A673 (cell line): ENCODE measurements around the gene RTRAF. TPM values are rescaled to one million over a fixed set of nuclear protein-coding genes. Genes with fewer than 3 reads are reported as not detected.
A peak's percentile ranks its signal among the peaks of the same experiment; 100 is the strongest.

Experiments used
- BruUV-seq: library from RNA; stranded (reverse); fragments of 400-500 nt; replicated peaks from 2 replicates; lab custom pipeline; 2021; lab: Mats Ljungman, UMichigan
- CTCF ChIA-PET: fragments of 300-600 bp; sonication (Branson Sonifier 250); formaldehyde crosslinking; loops from one replicate; lab custom pipeline; 2022; ENCODE audit warnings: antibody characterized with exemption; lab: Charles Lee
- POLR2A ChIA-PET: fragments of 300-600 bp; sonication (Branson Sonifier 250); formaldehyde crosslinking; loops from one replicate; lab custom pipeline; 2022; ENCODE audit warnings: antibody characterized with exemption; ENCODE audit not compliant: low non-redundant PET; lab: Charles Lee
- DNase-seq: peaks from one replicate; pipeline ENCODE4 v3.0.0-alpha.2; 2015; ENCODE audit warnings: low spot score
- H3K27ac ChIP-seq: fragments of 200-600 bp; sonication (generic); 2 replicates; pipeline ENCODE4 v1.5.1; 2016; ENCODE audit warnings: mixed run types, low read depth, mild to moderate bottlenecking, mixed read lengths, antibody characterized with exemption, low read length; ENCODE audit not compliant: poor library complexity, severe bottlenecking
- H3K27me3 ChIP-seq: fragments of 200-600 bp; sonication (generic); replicated peaks from 2 replicates; pipeline ENCODE4 v1.6.1; 2017; ENCODE audit warnings: mixed run types, low read depth, mild to moderate bottlenecking, mixed read lengths, antibody characterized with exemption, low read length; ENCODE audit not compliant: insufficient read depth, poor library complexity
- H3K36me3 ChIP-seq: fragments of 200-600 bp; sonication (generic); 2 replicates; pipeline ENCODE4 v1.6.1; 2016; ENCODE audit warnings: mixed run types, mild to moderate bottlenecking, mixed read lengths, antibody characterized with exemption, low read length; ENCODE audit not compliant: insufficient read depth, poor library complexity, severe bottlenecking
- H3K4me1 ChIP-seq: fragments of 200-600 bp; sonication (generic); 2 replicates; pipeline ENCODE4 v1.6.1; 2017; ENCODE audit warnings: mixed run types, mild to moderate bottlenecking, mixed read lengths, antibody characterized with exemption, low read length; ENCODE audit not compliant: insufficient read depth, poor library complexity, severe bottlenecking
- H3K4me3 ChIP-seq: fragments of 200-600 bp; sonication (generic); 2 replicates; pipeline ENCODE4 v1.5.1; 2016; ENCODE audit warnings: low read depth, mixed run types, mild to moderate bottlenecking, mixed read lengths, low read length; ENCODE audit not compliant: poor library complexity, severe bottlenecking
- H3K9me3 ChIP-seq: fragments of 200-600 bp; sonication (generic); 2 replicates; pipeline ENCODE4 v1.6.1; 2016; ENCODE audit warnings: mixed run types, low read depth, mild to moderate bottlenecking, mixed read lengths, antibody characterized with exemption, low read length; ENCODE audit not compliant: poor library complexity, severe bottlenecking
- CTCF ChIP-seq: fragments of 300-800, 200-600 bp; sonication (generic); conservative IDR thresholded peaks from 2 replicates; pipeline ENCODE4 v1.5.1; 2017; ENCODE audit warnings: low read depth, mild to moderate bottlenecking, antibody characterized with exemption, low read length, moderate library complexity, mixed read lengths
- EZH2 ChIP-seq: fragments of 200-600 bp; sonication (generic); IDR thresholded peaks from 2 replicates; pipeline ENCODE4 v1.6.1; 2017; ENCODE audit warnings: borderline replicate concordance, low read depth, mild to moderate bottlenecking, mixed read lengths, antibody characterized with exemption, low read length; ENCODE audit not compliant: poor library complexity, severe bottlenecking
- intact Hi-C: fragments of 100-400 bp; cut with micrococcal nuclease; formaldehyde crosslinking; loops from one replicate; pipeline ENCODE4 v1.10.0; 2022; ENCODE audit not compliant: unreplicated experiment
- total RNA-seq: library from RNA; stranded (reverse); gene quantifications from 2 replicates; pipeline ENCODE4 v1.2.3, GENCODE V29; 2021

The RTRAF gene
- total RNA-seq, 1 experiment from 2014 or later, result 267 TPM

DNA sequence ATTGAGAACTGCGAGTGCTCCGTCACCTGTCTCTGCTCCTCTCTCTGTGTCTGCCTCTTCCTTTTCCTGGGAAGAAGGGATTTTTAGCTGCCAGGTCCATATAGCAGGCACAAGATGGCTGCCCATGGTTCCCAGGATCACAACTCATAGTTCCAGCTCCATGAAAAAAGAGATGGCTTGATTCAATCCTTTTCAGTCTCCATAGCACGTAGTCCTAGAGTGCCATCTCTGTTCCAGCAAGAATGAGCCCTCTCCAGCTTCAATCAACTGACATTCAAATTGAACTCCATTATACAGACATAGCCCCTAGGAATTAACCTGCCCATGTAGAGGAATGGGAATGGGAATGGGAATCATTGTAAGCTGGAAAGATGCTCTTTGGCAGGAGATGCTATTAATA is 34.7 kb upstream of the RTRAF start:
- intact Hi-C loops, result no loop called here

DNA sequence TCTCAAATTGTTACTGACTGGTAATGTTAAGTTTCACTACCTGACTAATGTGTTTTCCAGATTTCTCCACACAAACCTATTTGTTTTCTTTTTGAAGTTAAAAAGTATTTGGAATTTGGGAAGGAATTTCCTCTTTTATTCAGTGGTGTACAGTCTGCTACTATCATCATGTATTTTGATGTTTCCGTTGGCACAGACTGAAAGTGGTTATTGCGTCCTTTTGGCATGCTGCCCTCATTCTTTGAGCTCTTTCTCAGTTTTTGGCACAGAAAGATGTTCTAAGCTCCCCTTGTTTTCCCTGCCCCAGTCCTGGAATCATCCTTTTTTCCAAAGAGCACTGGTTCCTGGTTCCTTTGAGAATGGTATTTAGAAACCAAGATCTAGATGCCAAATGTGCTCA is 31.4 kb upstream of the RTRAF start:
- Histone ChIP-seq H3K27ac (no peak overlapping the region), H3K4me1 (peaks cover 9% of the 10 kb centered on the region), H3K27me3 (no peaks in the 10 kb centered on the region), H3K9me3 (peaks cover 21% of the 10 kb centered on the region), H3K4me3 (no peak overlapping the region), H3K36me3 (no peaks in the 10 kb centered on the region)
- CTCF ChIA-PET, result interaction anchor here (0.7 kb wide), 1 partner anchor 134 kb away, joined by 4 read pairs; no protein-coding TSS in a partner anchor
- intact Hi-C loops, result no loop called here
- POLR2A ChIA-PET, result no interaction called here
- BruUV-seq, result no TSS peak
- peak; percentile 17 for DNase-seq
- no peak for TF ChIP-seq EZH2
- TF ChIP-seq CTCF, result no peak

More for the DNA sequence above, 34.7 kb upstream of the RTRAF start:
- CTCF ChIA-PET, result no interaction called here
- TF ChIP-seq EZH2 (no peak), CTCF (0 out of 2 replicates have a peak, but pooled peaks have one; percentile 25)
- Histone ChIP-seq H3K9me3 (peaks cover 15% of the 10 kb centered on the region), H3K27ac (no peak overlapping the region), H3K36me3 (no peaks in the 10 kb centered on the region), H3K4me1 (no peaks in the 10 kb centered on the region), H3K27me3 (no peaks in the 10 kb centered on the region), H3K4me3 (no peak overlapping the region)
- no TSS peak for BruUV-seq
- POLR2A ChIA-PET, result no interaction called here
- no peak for DNase-seq

DNA sequence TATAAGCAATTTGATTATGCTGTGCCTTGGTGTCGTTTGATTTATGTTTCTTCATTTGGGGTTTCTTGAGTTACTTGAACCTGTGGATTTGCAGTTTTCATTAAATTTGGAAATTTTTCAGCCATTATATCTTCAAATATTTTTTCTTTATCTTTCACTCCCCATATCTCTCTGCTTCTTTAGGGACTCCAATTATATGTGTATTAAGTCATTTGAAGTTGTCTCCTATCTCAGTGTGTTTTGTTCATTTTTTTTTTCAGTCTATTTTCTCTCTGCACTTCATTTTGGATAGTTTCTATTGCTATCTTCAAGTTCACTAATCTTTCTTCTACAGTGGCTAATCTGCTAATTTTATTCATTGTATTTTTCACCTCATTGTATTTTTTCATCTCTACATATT is 29.4 kb upstream of the RTRAF start:
- TF ChIP-seq CTCF, result no peak
- TF ChIP-seq EZH2, result no peak
- CTCF ChIA-PET, result no interaction called here
- H3K9me3 ChIP-seq, result peaks cover 21% of the 10 kb centered on the region
- intact Hi-C loops, result no loop called here
- H3K27me3 ChIP-seq, result no peaks in the 10 kb centered on the region
- H3K4me1 ChIP-seq, result peaks cover 16% of the 10 kb centered on the region
- DNase-seq, result no peak
- no peaks in the 10 kb centered on the region for H3K36me3 ChIP-seq
- H3K4me3 ChIP-seq, result no peak overlapping the region
- POLR2A ChIA-PET, result no interaction called here
- H3K27ac ChIP-seq, result no peak overlapping the region
- no TSS peak for BruUV-seq
